Coronary artery (tissue), 2 donors: ENCODE measurements around the gene APELA.
"Not testable (repeated sequence)": the region's sequence is repeated elsewhere in the genome, so short reads cannot be mapped to it uniquely, and the experiment has no call there.

Experiments used
- DNase-seq: peaks from one replicate; pipeline ENCODE4 v3.0.0-alpha.2; 2017; ENCODE audit warnings: low spot score
- H3K27ac ChIP-seq, 2 donors: fragments of 200-600 bp; sonication (generic); one replicate each; pipeline ENCODE4 v1.5.1; 2016 to 2019
- H3K4me3 ChIP-seq: fragments of 200-600 bp; sonication (generic); 2 replicates; pipeline ENCODE4 v1.5.1; 2016; ENCODE audit warnings: mild to moderate bottlenecking, moderate library complexity
- CTCF ChIP-seq: fragments of 200-600 bp; sonication (generic); IDR thresholded peaks from one replicate; pipeline ENCODE4 v1.5.1; 2019; ENCODE audit warnings: antibody characterized with exemption

The APELA gene

GRCh38 chr4:164935363-164935762 is 58.4 kb downstream of the APELA start:
- DNase-seq = no peak
- Histone ChIP-seq H3K4me3 (no peak overlapping the region), H3K27ac (no peak overlapping the region)
- no peak for TF ChIP-seq CTCF

GRCh38 chr4:164935865-164936606 is 59.1 kb downstream of the APELA start:
- not testable (repeated sequence) for H3K4me3 ChIP-seq, H3K27ac ChIP-seq, DNase-seq

GRCh38 chr4:164937576-164938270 is 60.7 kb downstream of the APELA start:
- no peak overlapping the region for H3K27ac ChIP-seq
- TF ChIP-seq CTCF = no peak
- H3K4me3 ChIP-seq = no peak overlapping the region
- DNase-seq = no peak

GRCh38 chr4:164943192-164943591 is 66.2 kb downstream of the APELA start:
- TF ChIP-seq CTCF = no peak
- Histone ChIP-seq H3K27ac (no peak overlapping the region), H3K4me3 (no peak overlapping the region)
- no peak for DNase-seq

GRCh38 chr4:164945146-164945545 is 68.2 kb downstream of the APELA start:
- no peak for DNase-seq
- Histone ChIP-seq H3K27ac (no peak overlapping the region), H3K4me3 (no peak overlapping the region)
- TF ChIP-seq CTCF = no peak

- H3K27ac ChIP-seq = no peak overlapping the region
- no peak for DNase-seq
- H3K4me3 ChIP-seq = no peak overlapping the region
- no peak for TF ChIP-seq CTCF
Measured at GRCh38 chr4:164946810-164947209, 69.8 kb downstream of the APELA start.
